ENCODE data around the gene JSRP1.
A peak's percentile ranks its signal among the peaks of the same experiment; 100 is the strongest.

Gene JSRP1

GRCh38 chr19:2266183-2266993, 10.2 kb upstream of the JSRP1 start:
- DNase-seq (ENCODE audit: low spot score) = no peak

GRCh38 chr19:2261438-2262172, 5.4 kb upstream of the JSRP1 start:
- DNase-seq (ENCODE audit: low spot score) = no peak

GRCh38 chr19:2260341-2260805, 4.2 kb upstream of the JSRP1 start:
- no peak for DNase-seq (ENCODE audit: low spot score)

GRCh38 chr19:2259336-2259735, 3.1 kb upstream of the JSRP1 start:
- no peak for DNase-seq (ENCODE audit: low spot score)

GRCh38 chr19:2255112-2255845, 938 bp downstream of the JSRP1 start:
- DNase-seq (ENCODE audit: low spot score) = no peak

GRCh38 chr19:2254064-2254872, 1.9 kb downstream of the JSRP1 start:
- peak; percentile 82 for DNase-seq (ENCODE audit: low spot score)

- DNase-seq (ENCODE audit: low spot score) = peak; percentile 74
Measured at GRCh38 chr19:2253106-2254063, 2.8 kb downstream of the JSRP1 start.

- no peak for DNase-seq (ENCODE audit: low spot score)
Measured at GRCh38 chr19:2252797-2253105, 3.5 kb downstream of the JSRP1 start.

- no peak for DNase-seq (ENCODE audit: low spot score)
Measured at GRCh38 chr19:2252055-2252796, 4.0 kb downstream of the JSRP1 start.

- no peak for DNase-seq (ENCODE audit: low spot score)
Measured at GRCh38 chr19:2251106-2252054, 4.8 kb downstream of the JSRP1 start.

- no peak for DNase-seq (ENCODE audit: low spot score)
Measured at GRCh38 chr19:2250766-2251105, 5.5 kb downstream of the JSRP1 start.

GRCh38 chr19:2249880-2250765, 6.1 kb downstream of the JSRP1 start:
- DNase-seq (ENCODE audit: low spot score) = no peak

- no peak for DNase-seq (ENCODE audit: low spot score)
Measured at GRCh38 chr19:2249010-2249866, 7.0 kb downstream of the JSRP1 start, which contains the start of gene AMH. Gene AMH (plus strand): TSS chr19:2249323. CDS start chr19:2249333, 10 bp downstream.

GRCh38 chr19:2248136-2249009, 7.8 kb downstream of the JSRP1 start:
- DNase-seq (ENCODE audit: low spot score) = no peak

GRCh38 chr19:2247433-2248101, 8.7 kb downstream of the JSRP1 start:
- DNase-seq (ENCODE audit: low spot score) = no peak
